ENCODE results near the gene COL6A5.

Gene COL6A5

GRCh38 chr3:130528120-130528519, 182.6 kb downstream of the COL6A5 start:
- no peak for DNase-seq

- no peak for DNase-seq
These were observed 184.2 kb downstream of the COL6A5 start for GRCh38 chr3:130529486-130530215.

DNA sequence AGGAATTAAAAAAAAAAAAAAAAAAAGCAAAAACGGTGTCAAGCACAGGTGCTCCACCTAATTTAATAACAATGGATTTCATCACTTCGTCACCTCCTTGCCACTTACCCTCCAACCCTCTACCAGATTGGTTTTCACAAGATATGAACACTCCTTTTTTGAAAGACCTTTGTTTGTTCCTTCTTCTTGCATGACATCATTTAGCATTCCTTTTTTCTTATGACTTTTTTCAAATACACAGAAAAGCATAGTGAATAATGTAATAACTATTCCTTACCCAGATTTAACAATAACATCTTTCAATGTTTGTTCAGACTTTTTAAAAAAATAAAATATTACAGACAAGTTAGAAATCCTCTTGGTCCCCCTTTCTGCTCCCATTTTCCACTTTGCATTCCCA, 187.8 kb downstream of the COL6A5 start:
- no peak for DNase-seq
